IgD-negative memory B cell (primary cell): Measurements from ENCODE around the gene IL11RA. TPM values are rescaled to one million over a fixed set of nuclear protein-coding genes. Genes with fewer than 3 reads are reported as not detected.
A peak's percentile ranks its signal among the peaks of the same experiment; 100 is the strongest.
"Not testable (repeated sequence)": the region's sequence is repeated elsewhere in the genome, so short reads cannot be mapped to it uniquely, and the experiment has no call there.

Experiments used
- H3K27ac Mint-ChIP-seq, 3 donors: one replicate each; pipeline ENCODE4 v1.8.0; 2020 to 2022; ENCODE audit warnings: mild to moderate bottlenecking in 3 of 3, mixed read lengths in 3 of 3, moderate library complexity in 1 of 3
- H3K27me3 Mint-ChIP-seq: one replicate; pipeline ENCODE4 v1.8.0; 2021; ENCODE audit warnings: mixed read lengths
- H3K36me3 Mint-ChIP-seq: one replicate; pipeline ENCODE4 v1.8.0; 2020; ENCODE audit warnings: mild to moderate bottlenecking, mixed read lengths
- H3K4me1 Mint-ChIP-seq, 3 donors: one replicate each; pipeline ENCODE4 v1.8.0; 2020 to 2022; ENCODE audit warnings: mixed read lengths in 3 of 3, mild to moderate bottlenecking in 1 of 3
- H3K4me3 Mint-ChIP-seq, 4 donors: one replicate each; pipeline ENCODE4 v1.8.0; 2020 to 2022; ENCODE audit warnings: mild to moderate bottlenecking in 4 of 4, mixed read lengths in 4 of 4, moderate library complexity in 3 of 4
- H3K9me3 Mint-ChIP-seq, 3 donors: one replicate each; pipeline ENCODE4 v1.8.0; 2020 to 2021; ENCODE audit warnings: mixed read lengths in 3 of 3, mild to moderate bottlenecking in 1 of 3
- polyA plus RNA-seq: library from polyadenylated mRNA; unstranded; fragments of 300-500 nt; fragmentation: Illumina TruSeq; gene quantifications from one replicate; pipeline ENCODE4 v1.2.3, GENCODE V29; 2021

Gene IL11RA
- polyA plus RNA-seq, 1 donor from 2014 or later: 4.7 TPM

DNA sequence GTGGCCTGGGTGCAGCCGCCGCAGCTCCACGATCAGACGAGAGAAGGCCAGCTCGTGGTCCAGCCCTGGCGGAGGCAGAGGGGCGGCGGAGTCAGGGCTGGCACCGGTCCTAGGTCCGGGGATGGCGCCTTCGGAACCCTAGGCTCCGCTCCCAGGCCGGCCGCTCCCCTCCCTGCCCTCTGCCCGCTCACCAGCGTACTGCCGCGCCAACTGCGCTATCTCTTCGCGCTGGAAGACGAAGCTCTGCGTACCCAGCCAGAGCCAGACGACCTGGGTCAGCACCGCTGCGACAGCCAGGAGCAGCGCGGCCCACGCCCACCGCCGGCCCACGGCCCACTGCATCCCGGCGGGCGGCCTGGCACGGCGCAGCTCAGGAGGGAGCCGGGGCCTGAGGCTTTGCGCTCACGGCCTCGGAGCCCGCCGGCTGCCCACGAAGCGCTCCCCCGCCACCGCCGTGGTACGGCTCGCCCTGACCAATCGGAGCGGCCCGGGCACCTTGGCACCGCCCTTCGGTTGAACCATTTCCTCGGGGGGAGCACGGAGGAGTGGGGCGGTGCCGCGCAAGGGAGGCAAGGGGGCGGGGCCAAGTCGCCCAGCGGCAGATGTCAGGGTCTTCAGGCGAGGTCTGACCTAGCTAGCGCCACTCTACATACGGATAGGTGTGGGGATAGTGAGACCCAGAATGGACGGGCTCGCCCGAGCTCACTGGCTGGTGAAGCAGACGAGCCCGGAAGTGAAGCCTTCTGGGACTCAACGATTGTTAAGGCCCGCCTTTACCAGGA is 14.4 kb upstream of the IL11RA start, which contains the start of gene SIGMAR1:
Gene SIGMAR1, minus strand, starts transcription at position 432 of the 782 bp plus-strand sequence. Its CDS starts 90 bp downstream, at position 342.
- Mint-ChIP-seq H3K4me1 (peaks cover 19 to 26% (median 25%) of the 10 kb centered on the region in 3 donors), H3K27ac (peak within 1 kb of the TSS; percentile 66 to 97 (median 91)), H3K4me3 (peak within 1 kb of the TSS; percentile 87 to 95 (median 90)), H3K27me3 (no peaks in the 10 kb centered on the region), H3K36me3 (peaks cover 1% of the 10 kb centered on the region), H3K9me3 (no peaks in the 10 kb centered on the region)

DNA sequence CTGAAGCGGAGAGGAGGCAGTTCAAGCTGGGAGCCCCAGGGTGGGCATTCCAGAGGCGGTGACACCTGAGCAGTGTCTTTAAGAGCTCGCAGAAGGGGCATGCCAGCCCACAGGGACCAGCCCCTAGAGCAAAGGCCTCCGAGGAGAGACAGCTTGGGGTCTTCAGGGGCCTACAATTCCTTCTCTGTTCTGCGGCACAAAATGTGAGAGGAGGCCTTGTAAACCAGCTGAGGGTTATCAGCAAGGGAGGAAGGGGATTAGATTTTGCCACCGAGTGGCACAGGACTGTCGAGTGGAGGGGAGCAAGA is 13.9 kb upstream of the IL11RA start:
- Mint-ChIP-seq H3K4me1 (peaks cover 19 to 26% (median 25%) of the 10 kb centered on the region in 3 donors), H3K36me3 (peaks cover 1% of the 10 kb centered on the region), H3K27me3 (no peaks in the 10 kb centered on the region), H3K27ac (peak overlapping the region; percentile 49 to 97 (median 91)), H3K9me3 (no peaks in the 10 kb centered on the region), H3K4me3 (peak overlapping the region; percentile 87 to 95 (median 90))

DNA sequence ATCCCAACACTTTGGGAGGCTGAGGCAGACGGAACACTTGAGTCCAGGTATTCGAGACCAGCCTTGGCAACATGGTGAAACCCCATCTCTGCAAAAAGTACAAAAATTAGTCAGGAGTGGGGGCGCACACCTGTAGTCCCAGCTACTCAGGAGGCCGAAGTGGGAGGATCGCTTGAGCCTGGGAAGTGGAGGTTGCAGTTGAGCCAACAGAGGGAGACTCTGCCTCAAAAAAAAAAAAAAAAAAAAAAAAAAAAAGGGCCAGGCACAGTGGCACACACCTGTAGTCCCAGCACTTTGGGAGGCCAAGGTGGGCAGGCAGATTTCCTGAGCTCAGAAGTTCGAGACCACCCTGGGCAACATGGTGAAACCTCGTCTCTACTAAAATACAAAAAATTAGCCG is 12.7 kb upstream of the IL11RA start:
- peak overlapping the region in 2 of 3 donors; percentile 49 to 97 for H3K27ac Mint-ChIP-seq
- H3K4me3 Mint-ChIP-seq: peak overlapping the region in 1 of 4 donors; percentile 89

DNA sequence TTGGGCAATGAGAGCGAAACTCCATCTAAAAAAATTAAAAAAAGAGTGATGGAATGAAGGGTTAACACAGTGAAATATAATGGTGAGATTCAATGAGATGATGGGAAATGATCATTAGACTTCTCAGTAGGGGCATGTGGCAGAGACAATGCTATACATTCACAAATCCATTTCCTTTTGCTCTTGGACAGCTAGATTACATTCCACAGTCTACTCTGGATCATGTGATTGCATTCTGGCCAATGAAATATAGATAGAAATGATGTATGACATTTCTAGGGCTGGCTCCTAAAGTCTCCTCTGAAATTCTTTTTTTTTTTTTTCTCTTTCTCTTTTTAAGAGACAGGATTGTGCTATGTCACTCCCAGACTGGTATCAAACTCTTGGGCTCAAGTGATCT is 9.3 kb upstream of the IL11RA start:
- peak overlapping the region in 1 of 4 donors; percentile 19 for H3K4me3 Mint-ChIP-seq
- H3K4me1 Mint-ChIP-seq: peaks cover 21 to 31% (median 22%) of the 10 kb centered on the region in 3 donors
- H3K27ac Mint-ChIP-seq: no peak overlapping the region
- H3K36me3 Mint-ChIP-seq: peaks cover 3% of the 10 kb centered on the region
- no peaks in the 10 kb centered on the region for H3K9me3 Mint-ChIP-seq
- no peaks in the 10 kb centered on the region for H3K27me3 Mint-ChIP-seq

More for the DNA sequence above, 12.7 kb upstream of the IL11RA start:
- H3K9me3 Mint-ChIP-seq, H3K27me3 Mint-ChIP-seq, H3K36me3 Mint-ChIP-seq: not testable (repeated sequence)
- H3K4me1 Mint-ChIP-seq: peaks cover 15 to 22% (median 20%) of the 10 kb centered on the region in 3 donors

DNA sequence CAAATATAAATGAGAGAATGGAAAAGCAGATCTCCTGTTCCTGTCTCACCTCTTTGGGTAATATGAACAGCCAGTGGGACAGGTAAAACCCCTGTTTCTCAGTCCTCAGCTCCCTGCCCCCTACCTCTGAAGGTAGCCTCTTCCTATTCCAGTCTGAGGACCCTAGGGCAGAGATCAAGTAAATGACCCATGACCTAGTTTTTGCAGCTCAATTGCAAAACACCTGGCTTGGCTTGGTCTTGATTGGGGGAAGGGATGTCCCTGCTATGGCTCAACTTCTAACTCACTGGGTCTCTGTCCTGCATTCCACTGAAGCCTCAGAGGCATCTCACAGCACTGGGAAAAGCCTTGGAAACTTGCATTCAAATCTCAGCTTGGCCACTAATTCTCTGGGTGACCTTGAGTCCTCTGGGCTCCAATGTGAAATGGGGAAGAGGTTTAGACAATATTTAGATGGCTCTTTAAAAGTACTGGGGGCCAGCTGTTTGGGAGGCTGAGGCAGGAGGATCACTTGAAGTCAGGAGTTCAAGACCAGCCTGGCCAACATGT is 7.1 kb upstream of the IL11RA start:
- no peaks in the 10 kb centered on the region for H3K9me3 Mint-ChIP-seq
- H3K27ac Mint-ChIP-seq: no peak overlapping the region
- H3K4me1 Mint-ChIP-seq: peaks cover 17 to 18% (median 18%) of the 10 kb centered on the region in 3 donors
- peak overlapping the region in 1 of 4 donors; percentile 90 for H3K4me3 Mint-ChIP-seq
- no peaks in the 10 kb centered on the region for H3K27me3 Mint-ChIP-seq
- H3K36me3 Mint-ChIP-seq: peaks cover 3% of the 10 kb centered on the region

DNA sequence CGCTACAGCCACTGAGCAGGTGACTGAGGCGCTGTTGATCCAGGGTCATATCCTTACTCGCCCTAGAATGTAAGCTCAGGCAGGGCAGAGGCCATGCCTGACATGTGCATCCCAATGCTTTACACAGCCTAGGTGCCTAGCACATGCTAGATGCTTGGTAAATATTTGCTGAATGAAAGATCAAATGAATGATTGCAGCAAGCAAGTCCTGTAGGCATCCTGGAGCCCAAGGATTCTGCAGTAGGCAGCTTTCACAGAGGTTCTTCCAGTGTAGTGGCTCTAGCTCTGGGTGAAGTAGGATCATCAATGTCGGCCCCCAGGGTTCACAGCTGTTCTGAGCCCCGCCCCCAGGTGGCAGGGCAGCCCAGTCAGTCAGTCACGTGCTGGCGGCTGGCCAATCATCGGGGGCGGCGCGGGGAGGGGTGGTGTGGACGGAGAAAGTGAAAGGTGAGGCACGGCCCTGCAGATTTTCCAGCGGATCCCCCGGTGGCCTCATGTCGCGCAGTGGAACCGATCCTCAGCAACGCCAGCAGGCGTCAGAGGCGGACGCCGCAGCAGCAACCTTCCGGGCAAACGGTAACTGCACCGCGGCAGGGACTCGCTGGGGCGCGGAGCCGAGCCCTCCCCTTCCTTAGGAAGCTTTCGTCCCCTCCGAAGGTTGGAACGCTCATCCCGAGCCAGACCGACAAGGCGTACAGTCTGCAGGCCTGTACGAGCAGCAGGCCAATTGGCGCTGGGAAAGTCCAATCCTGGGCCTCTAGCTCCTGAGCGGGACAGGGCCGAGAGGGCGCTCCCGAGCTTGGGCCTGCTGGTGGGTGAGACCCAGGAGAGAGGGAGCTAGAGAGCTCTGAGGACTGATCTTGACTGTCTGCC is 5.5 kb upstream of the IL11RA start, which contains the start of gene GALT:
Gene GALT, plus strand, starts transcription at position 465 of the 873 bp plus-strand sequence. Its CDS starts 30 bp downstream, at position 495.
- H3K27me3 Mint-ChIP-seq: no peaks in the 10 kb centered on the region

DNA sequence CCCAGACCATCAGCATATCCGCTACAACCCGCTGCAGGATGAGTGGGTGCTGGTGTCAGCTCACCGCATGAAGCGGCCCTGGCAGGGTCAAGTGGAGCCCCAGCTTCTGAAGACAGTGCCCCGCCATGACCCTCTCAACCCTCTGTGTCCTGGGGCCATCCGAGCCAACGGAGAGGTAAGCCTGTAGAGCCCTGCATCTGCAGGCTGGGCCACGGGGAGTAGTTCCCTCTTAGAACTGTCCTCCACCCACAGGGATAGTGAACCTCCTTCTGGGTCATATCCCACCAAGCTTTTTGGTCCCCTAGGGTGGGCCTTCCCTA is 4.9 kb upstream of the IL11RA start:
- peak overlapping the region; percentile 90 to 96 (median 94) for H3K4me3 Mint-ChIP-seq
- H3K27me3 Mint-ChIP-seq: no peaks in the 10 kb centered on the region
- H3K9me3 Mint-ChIP-seq: no peaks in the 10 kb centered on the region
- peaks cover 17 to 18% (median 18%) of the 10 kb centered on the region in 3 donors for H3K4me1 Mint-ChIP-seq
- peak overlapping the region in 2 of 3 donors; percentile 71 to 92 for H3K27ac Mint-ChIP-seq
- peaks cover 2% of the 10 kb centered on the region for H3K36me3 Mint-ChIP-seq

More for the DNA sequence above, 5.5 kb upstream of the IL11RA start, which contains the start of gene GALT:
- Mint-ChIP-seq H3K36me3 (peaks cover 2% of the 10 kb centered on the region), H3K4me1 (peaks cover 17 to 18% (median 18%) of the 10 kb centered on the region in 3 donors), H3K9me3 (no peaks in the 10 kb centered on the region), H3K27ac (peak within 1 kb of the TSS; percentile 68 to 92 (median 71)), H3K4me3 (peak within 1 kb of the TSS; percentile 90 to 96 (median 94))

DNA sequence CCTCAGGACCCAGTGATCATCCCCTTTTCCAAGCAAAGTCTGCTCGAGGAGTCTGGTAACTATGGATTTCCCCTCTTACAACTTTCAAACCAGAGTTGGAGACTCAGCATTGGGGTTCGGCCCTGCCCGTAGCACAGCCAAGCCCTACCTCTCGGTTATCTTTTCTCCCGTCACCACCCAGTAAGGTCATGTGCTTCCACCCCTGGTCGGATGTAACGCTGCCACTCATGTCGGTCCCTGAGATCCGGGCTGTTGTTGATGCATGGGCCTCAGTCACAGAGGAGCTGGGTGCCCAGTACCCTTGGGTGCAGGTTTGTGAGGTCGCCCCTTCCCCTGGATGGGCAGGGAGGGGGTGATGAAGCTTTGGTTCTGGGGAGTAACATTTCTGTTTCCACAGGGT is 4.3 kb upstream of the IL11RA start:
- H3K4me1 Mint-ChIP-seq: peaks cover 17 to 22% (median 19%) of the 10 kb centered on the region in 3 donors
- no peaks in the 10 kb centered on the region for H3K9me3 Mint-ChIP-seq
- peaks cover 2% of the 10 kb centered on the region for H3K36me3 Mint-ChIP-seq
- peak overlapping the region in 1 of 3 donors; percentile 71 for H3K27ac Mint-ChIP-seq
- H3K27me3 Mint-ChIP-seq: no peaks in the 10 kb centered on the region
- H3K4me3 Mint-ChIP-seq: peak overlapping the region; percentile 90 to 96 (median 94)

DNA sequence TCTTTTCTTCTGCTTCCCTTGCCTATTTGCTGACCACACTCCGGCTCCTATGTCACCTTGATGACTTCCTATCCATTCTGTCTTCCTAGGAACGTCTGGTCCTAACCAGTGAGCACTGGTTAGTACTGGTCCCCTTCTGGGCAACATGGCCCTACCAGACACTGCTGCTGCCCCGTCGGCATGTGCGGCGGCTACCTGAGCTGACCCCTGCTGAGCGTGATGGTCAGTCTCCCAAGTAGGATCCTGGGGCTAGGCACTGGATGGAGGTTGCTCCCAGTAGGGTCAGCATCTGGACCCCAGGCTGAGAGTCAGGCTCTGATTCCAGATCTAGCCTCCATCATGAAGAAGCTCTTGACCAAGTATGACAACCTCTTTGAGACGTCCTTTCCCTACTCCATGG is 3.3 kb upstream of the IL11RA start:
- H3K4me1 Mint-ChIP-seq: peaks cover 17 to 22% (median 21%) of the 10 kb centered on the region in 3 donors
- H3K36me3 Mint-ChIP-seq: peaks cover 2% of the 10 kb centered on the region
- H3K4me3 Mint-ChIP-seq: peak overlapping the region; percentile 30 to 90 (median 56)
- no peaks in the 10 kb centered on the region for H3K27me3 Mint-ChIP-seq
- peak overlapping the region in 2 of 3 donors; percentile 23 to 64 for H3K27ac Mint-ChIP-seq
- no peaks in the 10 kb centered on the region for H3K9me3 Mint-ChIP-seq

DNA sequence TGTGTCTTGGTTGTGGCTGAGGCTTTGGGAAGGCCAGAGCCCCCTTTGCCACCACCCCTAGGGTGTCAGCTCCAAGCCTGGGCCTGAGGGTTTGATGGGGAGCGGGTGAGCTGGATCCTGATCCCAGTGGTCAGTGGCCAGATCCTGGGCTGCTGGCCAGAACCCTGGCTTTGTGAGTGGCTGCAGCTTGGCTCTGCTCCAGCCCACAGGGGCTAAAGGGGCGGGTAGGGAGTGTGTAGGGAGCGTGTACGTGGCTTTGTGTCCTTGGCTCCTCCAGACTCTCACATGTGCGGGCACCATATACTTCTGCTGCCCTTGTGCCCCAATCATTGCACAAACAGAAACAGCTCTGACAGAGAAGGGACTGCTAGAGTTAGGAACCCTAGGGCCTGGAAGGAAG is 1.2 kb upstream of the IL11RA start:
- H3K27me3 Mint-ChIP-seq: no peaks in the 10 kb centered on the region
- H3K4me1 Mint-ChIP-seq: peaks cover 16 to 22% (median 21%) of the 10 kb centered on the region in 3 donors
- no peaks in the 10 kb centered on the region for H3K9me3 Mint-ChIP-seq
- H3K4me3 Mint-ChIP-seq: peak overlapping the region in 2 of 4 donors; percentile 7 to 50
- H3K27ac Mint-ChIP-seq: no peak overlapping the region
- H3K36me3 Mint-ChIP-seq: peaks cover 2% of the 10 kb centered on the region

DNA sequence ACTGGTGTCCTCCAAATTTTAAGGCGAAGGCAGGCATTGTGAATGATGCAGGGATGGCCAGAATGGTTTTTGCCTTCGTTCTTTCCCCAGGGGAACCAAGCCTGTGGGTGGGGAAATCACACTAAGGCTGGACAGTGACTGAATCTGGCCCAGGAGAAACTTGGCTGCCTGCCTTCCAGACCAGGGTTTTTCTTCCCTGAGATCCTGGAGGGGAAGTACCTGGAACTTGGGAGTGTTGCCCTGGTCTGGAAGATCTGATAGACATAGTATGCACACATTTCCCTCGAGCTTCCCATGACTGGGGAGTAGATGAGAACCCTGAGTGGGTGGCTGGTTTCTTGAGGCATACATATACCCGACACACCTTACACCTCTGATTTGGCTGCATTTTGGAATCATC is 664 bp upstream of the IL11RA start:
- no peaks in the 10 kb centered on the region for H3K9me3 Mint-ChIP-seq
- peak overlapping the region in 1 of 3 donors; percentile 23 for H3K27ac Mint-ChIP-seq
- H3K4me3 Mint-ChIP-seq: peak overlapping the region in 1 of 4 donors; percentile 50
- peaks cover 11 to 19% (median 18%) of the 10 kb centered on the region in 3 donors for H3K4me1 Mint-ChIP-seq
- H3K27me3 Mint-ChIP-seq: no peaks in the 10 kb centered on the region
- H3K36me3 Mint-ChIP-seq: peaks cover 2% of the 10 kb centered on the region

DNA sequence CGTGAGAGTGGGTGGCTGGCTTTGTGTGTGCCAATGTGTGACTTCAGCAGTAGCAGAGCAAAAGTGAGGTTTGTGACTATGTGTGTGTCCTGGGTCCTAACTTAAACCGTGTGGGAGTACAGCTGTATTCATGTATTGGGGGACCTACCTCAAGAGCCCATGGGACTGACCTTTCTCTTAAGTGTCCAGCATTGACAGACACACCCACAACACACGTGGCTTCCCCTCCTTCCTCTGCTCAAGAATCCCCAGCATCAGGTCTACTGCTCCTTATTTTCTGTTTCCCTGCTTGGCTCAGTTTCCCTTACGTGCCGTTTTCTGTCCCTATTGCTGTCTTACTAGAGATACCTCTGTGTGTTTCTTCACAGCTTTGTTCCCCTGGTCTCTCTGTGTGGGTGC is 616 bp downstream of the IL11RA start:
- Mint-ChIP-seq H3K27me3 (no peaks in the 10 kb centered on the region), H3K4me1 (peaks cover 0 to 11% (median 6%) of the 10 kb centered on the region in 3 donors), H3K4me3 (no peak overlapping the region), H3K27ac (no peak overlapping the region), H3K36me3 (peaks cover 2% of the 10 kb centered on the region), H3K9me3 (no peaks in the 10 kb centered on the region)

DNA sequence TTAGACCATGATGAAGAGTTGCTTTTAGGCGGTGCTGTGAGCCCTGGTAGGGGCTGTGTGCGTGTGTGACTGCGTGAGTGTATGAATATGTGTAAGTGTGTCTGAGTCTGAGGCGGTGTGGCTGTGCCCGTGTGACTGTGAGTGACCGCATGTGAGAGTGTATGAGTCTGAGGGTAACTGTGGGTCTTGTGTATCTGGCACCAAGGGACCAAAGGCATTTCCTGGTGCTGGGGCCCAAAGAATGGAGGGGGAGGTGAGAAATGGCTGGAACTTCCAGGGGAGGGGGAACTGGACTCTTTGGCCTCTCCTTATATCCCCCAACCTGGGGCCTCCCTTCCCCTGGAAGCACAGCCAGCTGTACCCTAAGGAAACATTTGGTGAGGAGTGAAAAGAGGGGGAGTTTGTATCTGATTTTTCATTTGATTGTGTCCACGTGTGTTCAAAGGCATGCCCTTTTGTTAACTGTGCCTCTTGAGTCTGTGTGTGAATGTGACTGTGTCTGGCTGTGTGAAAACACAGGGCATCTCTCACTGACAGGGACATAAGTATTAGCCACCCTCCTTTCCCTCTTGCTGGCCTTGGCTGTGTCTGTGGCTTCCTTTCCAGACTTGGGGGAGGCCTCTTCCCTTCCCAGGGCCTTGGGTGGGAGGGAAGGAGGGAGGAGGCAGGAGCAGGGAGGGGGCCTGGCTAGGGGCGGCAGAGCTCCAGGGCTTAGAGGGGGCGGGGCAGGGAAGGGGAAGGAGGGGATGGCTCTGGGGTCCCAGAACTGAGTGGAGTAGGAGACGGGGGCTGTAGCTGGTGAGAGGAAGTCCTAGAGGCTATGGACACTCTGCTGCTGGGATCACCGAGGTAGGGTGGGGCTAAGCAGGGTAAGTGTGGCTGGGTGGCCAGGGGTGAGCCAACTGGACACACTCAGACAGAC is 1.4 kb downstream of the IL11RA start:
- H3K9me3 Mint-ChIP-seq: no peaks in the 10 kb centered on the region
- H3K36me3 Mint-ChIP-seq: peaks cover 2% of the 10 kb centered on the region
- H3K27ac Mint-ChIP-seq: peak overlapping the region in 1 of 3 donors; percentile 79
- no peak overlapping the region for H3K4me3 Mint-ChIP-seq
- H3K27me3 Mint-ChIP-seq: no peaks in the 10 kb centered on the region
- peaks cover 0 to 5% (median 3%) of the 10 kb centered on the region in 3 donors for H3K4me1 Mint-ChIP-seq
